ENCODE results near the gene VPS29. TPM values are rescaled to one million over a fixed set of nuclear protein-coding genes. Genes with fewer than 3 reads are reported as not detected.

VPS29 gene
- total and polyA plus RNA-seq, 2 experiments from 2014 or later: 39.1 to 115 TPM

GRCh38 chr12:110501752-110502738 lies at the start of gene VPS29, which contains the start of gene RAD9B (continued):
- TF ChIP-seq NANOG (IDR thresholded peaks at IDR 0.05; ENCODE audit: borderline replicate concordance) (no peak; the same call in 1 of the 2 replicates), EZH2phosphoT487 (IDR thresholded peaks at IDR 0.05; ENCODE audit: unreplicated experiment) (no peak)

GRCh38 chr12:110550981-110551380 lies 49.1 kb upstream of the VPS29 start:
- peaks cover 12% of the 10 kb centered on the region; the same call in 2 of the 3 replicates for H3K36me3 Mint-ChIP-seq (ENCODE audit: low read depth)
- no peaks in the 10 kb centered on the region for H3K27me3 ChIP-seq (ENCODE audit: insufficient read depth)
- no peak overlapping the region for H3K27ac ChIP-seq (ENCODE audit: low read depth)
- H3K9me3 Mint-ChIP-seq: no peaks in the 10 kb centered on the region
- peaks cover 2% of the 10 kb centered on the region for H3K27me3 Mint-ChIP-seq (ENCODE audit: insufficient read depth, low read depth, poor library complexity)
- H3K9me2 ChIP-seq (ENCODE audit: insufficient read depth): no peaks in the 10 kb centered on the region
- H3K4me3 Mint-ChIP-seq: no peak overlapping the region
- H3F3A ChIP-seq (replicated peaks; ENCODE audit: low read depth): no peaks in the 10 kb centered on the region
- H3K4me1 ChIP-seq (ENCODE audit: insufficient read depth): peaks cover 7% of the 10 kb centered on the region
- H3K27ac Mint-ChIP-seq: no peak overlapping the region
- ATAC-seq (no peak), DNase-seq (ENCODE audit: low spot score) (no peak)
- H3K79me2 ChIP-seq (replicated peaks; ENCODE audit: insufficient read depth): peaks cover 30% of the 10 kb centered on the region
- H3K4me3 ChIP-seq: no peak overlapping the region
- H4K20me1 ChIP-seq (replicated peaks; ENCODE audit: insufficient read depth): peaks cover 15% of the 10 kb centered on the region
- H2AFZ ChIP-seq: no peak overlapping the region
- H3K4me1 Mint-ChIP-seq: peaks cover 6% of the 10 kb centered on the region; the same call in 2 of the 3 replicates
- H3K4me2 ChIP-seq: no peak overlapping the region
- no peaks in the 10 kb centered on the region for H3K36me3 ChIP-seq (ENCODE audit: insufficient read depth)
- TF ChIP-seq ZNF462 (CRISPR knock-in tag; IDR thresholded peaks at IDR 0.05) (no peak), ZNF331 (CRISPR knock-in tag; IDR thresholded peaks at IDR 0.05; ENCODE audit: low read depth) (no peak), EZH2 (IDR thresholded peaks at IDR 0.05; ENCODE audit: low read depth, unreplicated experiment) (no peak), CREB1 (CRISPR knock-in tag; IDR thresholded peaks at IDR 0.05; ENCODE audit: low read depth) (no peak), EZH2phosphoT487 (IDR thresholded peaks at IDR 0.05; ENCODE audit: unreplicated experiment) (no peak), ETS1 (IDR thresholded peaks at IDR 0.05) (no peak), STAT1 (IDR thresholded peaks at IDR 0.05; ENCODE audit: unreplicated experiment) (no peak), POLR2AphosphoS5 (IDR thresholded peaks at IDR 0.05; ENCODE audit: low read depth) (no peak), REST (IDR thresholded peaks at IDR 0.05; ENCODE audit: unreplicated experiment) (no peak), NANOG (IDR thresholded peaks at IDR 0.05; ENCODE audit: borderline replicate concordance) (no peak)
